GM04504 (cell line): ENCODE measurements around the gene PCDHB2.
"Not testable (repeated sequence)": the region's sequence is repeated elsewhere in the genome, so short reads cannot be mapped to it uniquely, and the experiment has no call there.

ENCODE experiments used
- DNase-seq: peaks from one replicate; pipeline ENCODE4 v3.0.0-alpha.2; 2012; ENCODE audit warnings: low read depth

PCDHB2 gene

GRCh38 chr5:141094481-141095262 lies at the start of gene PCDHB2:
PCDHB2 (plus strand) TSS chr5:141094615; CDS start chr5:141094791, 176 bp downstream.
- peak; percentile 8 for DNase-seq

GRCh38 chr5:141050622-141051520 lies 43.5 kb upstream of the PCDHB2 start, which contains the start of gene PCDHB1:
PCDHB1 (plus strand) TSS chr5:141051374; CDS start chr5:141051471, 97 bp downstream.
- DNase-seq = no peak

- no peak for DNase-seq
Observed at GRCh38 chr5:141051521-141051866, 42.9 kb upstream of the PCDHB2 start.

- DNase-seq = no peak
Observed at GRCh38 chr5:141077826-141078225, 16.6 kb upstream of the PCDHB2 start.

GRCh38 chr5:141082228-141082627 lies 12.2 kb upstream of the PCDHB2 start:
- no peak for DNase-seq

- DNase-seq = peak; percentile 6
Observed at GRCh38 chr5:141084487-141084989, 9.9 kb upstream of the PCDHB2 start.

GRCh38 chr5:141095263-141095641 lies 837 bp downstream of the PCDHB2 start:
- DNase-seq = no peak

- not testable (repeated sequence) for DNase-seq
Observed at GRCh38 chr5:141096181-141096580, 1.8 kb downstream of the PCDHB2 start.

GRCh38 chr5:141096586-141096985 lies 2.2 kb downstream of the PCDHB2 start:
- DNase-seq = not testable (repeated sequence)

- DNase-seq = no peak
Observed at GRCh38 chr5:141100243-141100805, 5.9 kb downstream of the PCDHB2 start, which contains the start of gene PCDHB3. PCDHB3 (plus strand) TSS chr5:141100473; CDS start chr5:141100650, 177 bp downstream.

GRCh38 chr5:141101059-141101458 lies 6.6 kb downstream of the PCDHB2 start:
- DNase-seq = no peak

GRCh38 chr5:141102070-141102469 lies 7.7 kb downstream of the PCDHB2 start:
- DNase-seq = not testable (repeated sequence)

- not testable (repeated sequence) for DNase-seq
Observed at GRCh38 chr5:141102471-141102870, 8.1 kb downstream of the PCDHB2 start.

GRCh38 chr5:141105350-141105749 lies 10.9 kb downstream of the PCDHB2 start:
- DNase-seq = no peak

GRCh38 chr5:141119250-141119649 lies 24.8 kb downstream of the PCDHB2 start:
- no peak for DNase-seq

GRCh38 chr5:141121563-141121962 lies 27.1 kb downstream of the PCDHB2 start, which contains the start of gene PCDHB4:
PCDHB4 (plus strand) TSS chr5:141121818; CDS start chr5:141121999, 181 bp downstream.
- no peak for DNase-seq

- DNase-seq = no peak
Observed at GRCh38 chr5:141121985-141122384, 27.6 kb downstream of the PCDHB2 start.

GRCh38 chr5:141123396-141124135 lies 29.2 kb downstream of the PCDHB2 start:
- not testable (repeated sequence) for DNase-seq

GRCh38 chr5:141127305-141127704 lies 32.9 kb downstream of the PCDHB2 start:
- no peak for DNase-seq

- no peak for DNase-seq
Observed at GRCh38 chr5:141135030-141135717, 40.8 kb downstream of the PCDHB2 start, which contains the start of gene PCDHB5. PCDHB5 (plus strand) TSS chr5:141135206; CDS start chr5:141135435, 229 bp downstream.
